Measurements from ENCODE around the gene GNA12.

DNA sequence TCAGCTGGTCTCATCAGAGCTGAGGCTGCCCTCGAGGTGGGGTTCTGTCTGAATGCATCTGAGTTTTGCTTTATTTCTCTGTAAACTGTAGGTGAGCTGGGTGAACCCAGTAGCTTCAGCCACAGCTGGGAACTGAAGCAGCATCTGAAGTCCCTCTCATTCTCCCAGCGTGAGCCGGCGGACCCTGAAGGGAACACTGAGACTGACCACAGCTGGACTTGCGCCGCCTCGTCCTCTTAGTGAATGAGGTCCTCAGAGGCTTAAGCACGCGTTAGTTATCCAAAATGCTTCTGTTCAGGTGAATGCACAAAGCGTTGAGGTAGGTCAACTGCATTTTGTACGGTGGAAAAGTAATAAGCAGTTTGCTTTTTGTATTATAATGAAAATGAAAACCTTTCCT is 79.5 kb downstream of the GNA12 start:
- no peak for TF ChIP-seq JUND (IDR thresholded peaks at IDR 0.05)
- TF ChIP-seq, protein P1, sequence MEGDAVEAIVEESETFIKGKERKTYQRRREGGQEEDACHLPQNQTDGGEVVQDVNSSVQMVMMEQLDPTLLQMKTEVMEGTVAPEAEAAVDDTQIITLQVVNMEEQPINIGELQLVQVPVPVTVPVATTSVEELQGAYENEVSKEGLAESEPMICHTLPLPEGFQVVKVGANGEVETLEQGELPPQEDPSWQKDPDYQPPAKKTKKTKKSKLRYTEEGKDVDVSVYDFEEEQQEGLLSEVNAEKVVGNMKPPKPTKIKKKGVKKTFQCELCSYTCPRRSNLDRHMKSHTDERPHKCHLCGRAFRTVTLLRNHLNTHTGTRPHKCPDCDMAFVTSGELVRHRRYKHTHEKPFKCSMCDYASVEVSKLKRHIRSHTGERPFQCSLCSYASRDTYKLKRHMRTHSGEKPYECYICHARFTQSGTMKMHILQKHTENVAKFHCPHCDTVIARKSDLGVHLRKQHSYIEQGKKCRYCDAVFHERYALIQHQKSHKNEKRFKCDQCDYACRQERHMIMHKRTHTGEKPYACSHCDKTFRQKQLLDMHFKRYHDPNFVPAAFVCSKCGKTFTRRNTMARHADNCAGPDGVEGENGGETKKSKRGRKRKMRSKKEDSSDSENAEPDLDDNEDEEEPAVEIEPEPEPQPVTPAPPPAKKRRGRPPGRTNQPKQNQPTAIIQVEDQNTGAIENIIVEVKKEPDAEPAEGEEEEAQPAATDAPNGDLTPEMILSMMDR (IDR thresholded peaks at IDR 0.05; ENCODE audit: low read depth, low read length, missing input control) = no peak
- no peak for TF ChIP-seq SP1 (IDR thresholded peaks at IDR 0.05)
- no peak for TF ChIP-seq GABPA (IDR thresholded peaks at IDR 0.05 in 1 of 2, conservative IDR thresholded peaks at IDR 0.05 in 1 of 2)
- no peak for TF ChIP-seq YY1 (IDR thresholded peaks at IDR 0.05)

Measured in liver (tissue), 3 donors.